Activated CD8-positive, alpha-beta memory T cell treated with anti-CD3 and anti-CD28 coated beads, Interleukin-2, amount 10 ng/mL, durations not matched to agents 7 days and 5 days (primary cell): ENCODE results near the gene PGS1. TPM values are rescaled to one million over a fixed set of nuclear protein-coding genes. Genes with fewer than 3 reads are reported as not detected.

Experiments
- ATAC-seq: fragments of 150-1000 bp; cut with Tn5 transposase; one replicate; pipeline ENCODE4 v1.10.0; 2021; ENCODE audit warnings: moderate library complexity
- CTCF ChIA-PET: fragments of 350-600 bp; sonication (Branson Sonifier 250); formaldehyde crosslinking; loops from one replicate; lab custom pipeline; 2021; ENCODE audit warnings: antibody characterized with exemption; lab: Charles Lee
- DNase-seq: peaks from one replicate; pipeline ENCODE4 v3.0.0-alpha.2; 2020
- H3K27ac Mint-ChIP-seq: one replicate; pipeline ENCODE4 v1.8.0; 2021; ENCODE audit warnings: mild to moderate bottlenecking, mixed read lengths
- H3K27me3 Mint-ChIP-seq: one replicate; pipeline ENCODE4 v1.8.0; 2021; ENCODE audit warnings: mixed read lengths
- H3K36me3 Mint-ChIP-seq: one replicate; pipeline ENCODE4 v1.8.0; 2021; ENCODE audit warnings: mild to moderate bottlenecking, mixed read lengths
- H3K4me1 Mint-ChIP-seq: one replicate; pipeline ENCODE4 v1.8.0; 2021; ENCODE audit warnings: mixed read lengths
- H3K4me3 Mint-ChIP-seq: one replicate; pipeline ENCODE4 v1.8.0; 2021; ENCODE audit warnings: mild to moderate bottlenecking, moderate library complexity, mixed read lengths
- H3K9me3 Mint-ChIP-seq: one replicate; pipeline ENCODE4 v1.8.0; 2022; ENCODE audit warnings: low read depth, mixed read lengths
- total RNA-seq, 2 experiments: library from RNA; stranded (reverse); gene quantifications; one replicate each; pipeline ENCODE4 v1.2.3, GENCODE V29; 2021

Gene PGS1
- total RNA-seq, 2 experiments from 2014 or later, result 52.2 to 70.2 TPM

- no peaks in the 10 kb centered on the region for H3K9me3 Mint-ChIP-seq
- H3K36me3 Mint-ChIP-seq, result peaks cover 23% of the 10 kb centered on the region
- no peak overlapping the region for H3K4me3 Mint-ChIP-seq
- ATAC-seq (no peak), DNase-seq (no peak)
- H3K27ac Mint-ChIP-seq, result no peak overlapping the region
- CTCF ChIA-PET, result interaction anchor here (1.6 to 12.3 kb wide), 4 partner anchors 21 to 173 kb away, joined by 6 to 191 read pairs (median 27); partner anchors contain the start of gene SOCS3
- peaks cover 12% of the 10 kb centered on the region for H3K4me1 Mint-ChIP-seq
- H3K27me3 Mint-ChIP-seq, result no peaks in the 10 kb centered on the region
These were observed 45.7 kb downstream of the PGS1 start for GRCh38 chr17:78423961-78424675.

GRCh38 chr17:78425429-78425828 lies 47.0 kb downstream of the PGS1 start:
- no peak for ATAC-seq

GRCh38 chr17:78426293-78426879 lies 47.9 kb downstream of the PGS1 start:
- Mint-ChIP-seq H3K36me3 (peaks cover 11% of the 10 kb centered on the region), H3K4me3 (no peak overlapping the region), H3K4me1 (peaks cover 9% of the 10 kb centered on the region), H3K27ac (no peak overlapping the region), H3K9me3 (no peaks in the 10 kb centered on the region), H3K27me3 (no peaks in the 10 kb centered on the region)
- DNase-seq, result no peak
- CTCF ChIA-PET, result interaction anchor here (1.0 to 12.3 kb wide), 3 partner anchors 9 to 62 kb away, joined by 3 to 191 read pairs (median 5); partner anchors contain the start of gene SOCS3
- no peak for ATAC-seq

More at GRCh38 chr17:78425429-78425828, 47.0 kb downstream of the PGS1 start:
- Mint-ChIP-seq H3K27ac (no peak overlapping the region), H3K27me3 (no peaks in the 10 kb centered on the region), H3K4me1 (peaks cover 10% of the 10 kb centered on the region), H3K36me3 (peaks cover 18% of the 10 kb centered on the region), H3K4me3 (no peak overlapping the region), H3K9me3 (no peaks in the 10 kb centered on the region)
- DNase-seq, result no peak
- CTCF ChIA-PET, result interaction anchor here (1.0 to 12.3 kb wide), 2 partner anchors 49 to 61 kb away, joined by 3 to 191 read pairs; partner anchors contain the start of gene SOCS3

GRCh38 chr17:78427140-78427539 lies 48.7 kb downstream of the PGS1 start:
- CTCF ChIA-PET, result interaction anchor here (1.4 to 12.3 kb wide), 2 partner anchors 10 to 63 kb away, joined by 5 to 191 read pairs; partner anchors contain the start of gene SOCS3
- no peaks in the 10 kb centered on the region for H3K27me3 Mint-ChIP-seq
- peaks cover 8% of the 10 kb centered on the region for H3K36me3 Mint-ChIP-seq
- no peaks in the 10 kb centered on the region for H3K9me3 Mint-ChIP-seq
- ATAC-seq (no peak), DNase-seq (no peak)
- no peak overlapping the region for H3K4me3 Mint-ChIP-seq
- no peak overlapping the region for H3K27ac Mint-ChIP-seq
- H3K4me1 Mint-ChIP-seq, result peaks cover 1% of the 10 kb centered on the region

GRCh38 chr17:78428025-78428575 lies 49.7 kb downstream of the PGS1 start:
- Mint-ChIP-seq H3K9me3 (no peaks in the 10 kb centered on the region), H3K4me1 (no peaks in the 10 kb centered on the region), H3K4me3 (no peak overlapping the region), H3K36me3 (peaks cover 5% of the 10 kb centered on the region), H3K27ac (no peak overlapping the region), H3K27me3 (no peaks in the 10 kb centered on the region)
- ATAC-seq, result no peak
- CTCF ChIA-PET, result interaction anchor here (12.3 kb wide), 1 partner anchor 64 kb away, joined by 191 read pairs; the partner anchor contains the start of gene SOCS3
- DNase-seq, result no peak

- H3K36me3 Mint-ChIP-seq, result peaks cover 5% of the 10 kb centered on the region
- no peak overlapping the region for H3K27ac Mint-ChIP-seq
- DNase-seq (no peak), ATAC-seq (no peak)
- CTCF ChIA-PET, result no interaction called here
- no peak overlapping the region for H3K4me3 Mint-ChIP-seq
- no peaks in the 10 kb centered on the region for H3K27me3 Mint-ChIP-seq
- H3K4me1 Mint-ChIP-seq, result no peaks in the 10 kb centered on the region
- H3K9me3 Mint-ChIP-seq, result no peaks in the 10 kb centered on the region
These were observed 50.6 kb downstream of the PGS1 start for GRCh38 chr17:78428836-78429617.

GRCh38 chr17:78429618-78429995 lies 51.2 kb downstream of the PGS1 start:
- Mint-ChIP-seq H3K27me3 (no peaks in the 10 kb centered on the region), H3K9me3 (no peaks in the 10 kb centered on the region), H3K4me1 (no peaks in the 10 kb centered on the region), H3K4me3 (no peak overlapping the region), H3K36me3 (peaks cover 5% of the 10 kb centered on the region), H3K27ac (no peak overlapping the region)
- CTCF ChIA-PET, result interaction anchor here (0.9 to 1.1 kb wide), 2 partner anchors 8 to 141 kb away, joined by 3 to 4 read pairs; no protein-coding TSS in a partner anchor
- DNase-seq, result no peak
- ATAC-seq, result no peak

- H3K4me1 Mint-ChIP-seq, result no peaks in the 10 kb centered on the region
- ATAC-seq (no peak), DNase-seq (no peak)
- H3K27me3 Mint-ChIP-seq, result no peaks in the 10 kb centered on the region
- CTCF ChIA-PET, result interaction anchor here (0.6 to 2.3 kb wide), 3 partner anchors 9 to 123 kb away, joined by 3 to 9 read pairs (median 4); no protein-coding TSS in a partner anchor
- no peaks in the 10 kb centered on the region for H3K9me3 Mint-ChIP-seq
- no peak overlapping the region for H3K27ac Mint-ChIP-seq
- no peaks in the 10 kb centered on the region for H3K36me3 Mint-ChIP-seq
- no peak overlapping the region for H3K4me3 Mint-ChIP-seq
These were observed 52.6 kb downstream of the PGS1 start for GRCh38 chr17:78430892-78431691.

- Mint-ChIP-seq H3K27me3 (no peaks in the 10 kb centered on the region), H3K4me1 (no peaks in the 10 kb centered on the region), H3K27ac (no peak overlapping the region), H3K4me3 (no peak overlapping the region), H3K9me3 (no peaks in the 10 kb centered on the region), H3K36me3 (no peaks in the 10 kb centered on the region)
- CTCF ChIA-PET, result interaction anchor here (0.6 to 2.3 kb wide), 2 partner anchors 10 to 123 kb away, joined by 3 to 9 read pairs; no protein-coding TSS in a partner anchor
- ATAC-seq, result no peak
- no peak for DNase-seq
These were observed 53.2 kb downstream of the PGS1 start for GRCh38 chr17:78431692-78431958.

GRCh38 chr17:78432226-78433012 lies 54.0 kb downstream of the PGS1 start:
- Mint-ChIP-seq H3K9me3 (no peaks in the 10 kb centered on the region), H3K36me3 (no peaks in the 10 kb centered on the region), H3K27ac (no peak overlapping the region), H3K27me3 (no peaks in the 10 kb centered on the region), H3K4me1 (no peaks in the 10 kb centered on the region), H3K4me3 (no peak overlapping the region)
- ATAC-seq (no peak), DNase-seq (no peak)
- CTCF ChIA-PET, result interaction anchor here (2.3 kb wide), 1 partner anchor 10 kb away, joined by 9 read pairs; no protein-coding TSS in a partner anchor

- DNase-seq, result no peak
- peaks cover 2% of the 10 kb centered on the region for H3K9me3 Mint-ChIP-seq
- CTCF ChIA-PET, result interaction anchor here (2.3 kb wide), 1 partner anchor 11 kb away, joined by 9 read pairs; no protein-coding TSS in a partner anchor
- H3K4me1 Mint-ChIP-seq, result no peaks in the 10 kb centered on the region
- H3K36me3 Mint-ChIP-seq, result no peaks in the 10 kb centered on the region
- H3K27me3 Mint-ChIP-seq, result no peaks in the 10 kb centered on the region
- no peak overlapping the region for H3K4me3 Mint-ChIP-seq
- H3K27ac Mint-ChIP-seq, result no peak overlapping the region
- ATAC-seq, result no peak
These were observed 54.7 kb downstream of the PGS1 start for GRCh38 chr17:78433013-78433727.
